ENCODE data around the gene MYLK.

DNA sequence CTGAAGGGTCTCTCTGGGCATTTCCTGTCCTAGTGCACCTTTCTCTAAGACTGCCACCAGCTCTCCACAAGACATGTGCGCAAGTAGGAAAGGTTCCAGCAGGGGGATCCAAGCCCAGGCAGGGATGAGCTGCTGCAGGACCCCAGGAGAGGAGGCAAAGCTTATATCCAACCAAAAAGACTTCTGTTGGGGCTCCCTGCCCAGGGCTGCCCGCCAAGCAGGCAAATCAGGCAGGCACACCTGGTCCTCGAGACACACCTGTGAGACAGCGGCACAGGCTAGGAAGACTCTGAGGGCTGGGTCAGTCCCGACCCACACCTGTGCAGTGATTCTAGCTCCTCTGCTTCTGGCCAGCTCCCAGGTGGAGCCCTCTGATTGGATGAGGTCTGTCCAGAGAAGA, 80.6 kb downstream of the MYLK start:
- TF ChIP-seq, protein P1, sequence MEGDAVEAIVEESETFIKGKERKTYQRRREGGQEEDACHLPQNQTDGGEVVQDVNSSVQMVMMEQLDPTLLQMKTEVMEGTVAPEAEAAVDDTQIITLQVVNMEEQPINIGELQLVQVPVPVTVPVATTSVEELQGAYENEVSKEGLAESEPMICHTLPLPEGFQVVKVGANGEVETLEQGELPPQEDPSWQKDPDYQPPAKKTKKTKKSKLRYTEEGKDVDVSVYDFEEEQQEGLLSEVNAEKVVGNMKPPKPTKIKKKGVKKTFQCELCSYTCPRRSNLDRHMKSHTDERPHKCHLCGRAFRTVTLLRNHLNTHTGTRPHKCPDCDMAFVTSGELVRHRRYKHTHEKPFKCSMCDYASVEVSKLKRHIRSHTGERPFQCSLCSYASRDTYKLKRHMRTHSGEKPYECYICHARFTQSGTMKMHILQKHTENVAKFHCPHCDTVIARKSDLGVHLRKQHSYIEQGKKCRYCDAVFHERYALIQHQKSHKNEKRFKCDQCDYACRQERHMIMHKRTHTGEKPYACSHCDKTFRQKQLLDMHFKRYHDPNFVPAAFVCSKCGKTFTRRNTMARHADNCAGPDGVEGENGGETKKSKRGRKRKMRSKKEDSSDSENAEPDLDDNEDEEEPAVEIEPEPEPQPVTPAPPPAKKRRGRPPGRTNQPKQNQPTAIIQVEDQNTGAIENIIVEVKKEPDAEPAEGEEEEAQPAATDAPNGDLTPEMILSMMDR (IDR thresholded peaks at IDR 0.05; ENCODE audit: insufficient read depth, low read length): no peak
- TF ChIP-seq POLR2AphosphoS5 (IDR thresholded peaks at IDR 0.05; ENCODE audit: low read depth): no peak
- TF ChIP-seq, protein P2, sequence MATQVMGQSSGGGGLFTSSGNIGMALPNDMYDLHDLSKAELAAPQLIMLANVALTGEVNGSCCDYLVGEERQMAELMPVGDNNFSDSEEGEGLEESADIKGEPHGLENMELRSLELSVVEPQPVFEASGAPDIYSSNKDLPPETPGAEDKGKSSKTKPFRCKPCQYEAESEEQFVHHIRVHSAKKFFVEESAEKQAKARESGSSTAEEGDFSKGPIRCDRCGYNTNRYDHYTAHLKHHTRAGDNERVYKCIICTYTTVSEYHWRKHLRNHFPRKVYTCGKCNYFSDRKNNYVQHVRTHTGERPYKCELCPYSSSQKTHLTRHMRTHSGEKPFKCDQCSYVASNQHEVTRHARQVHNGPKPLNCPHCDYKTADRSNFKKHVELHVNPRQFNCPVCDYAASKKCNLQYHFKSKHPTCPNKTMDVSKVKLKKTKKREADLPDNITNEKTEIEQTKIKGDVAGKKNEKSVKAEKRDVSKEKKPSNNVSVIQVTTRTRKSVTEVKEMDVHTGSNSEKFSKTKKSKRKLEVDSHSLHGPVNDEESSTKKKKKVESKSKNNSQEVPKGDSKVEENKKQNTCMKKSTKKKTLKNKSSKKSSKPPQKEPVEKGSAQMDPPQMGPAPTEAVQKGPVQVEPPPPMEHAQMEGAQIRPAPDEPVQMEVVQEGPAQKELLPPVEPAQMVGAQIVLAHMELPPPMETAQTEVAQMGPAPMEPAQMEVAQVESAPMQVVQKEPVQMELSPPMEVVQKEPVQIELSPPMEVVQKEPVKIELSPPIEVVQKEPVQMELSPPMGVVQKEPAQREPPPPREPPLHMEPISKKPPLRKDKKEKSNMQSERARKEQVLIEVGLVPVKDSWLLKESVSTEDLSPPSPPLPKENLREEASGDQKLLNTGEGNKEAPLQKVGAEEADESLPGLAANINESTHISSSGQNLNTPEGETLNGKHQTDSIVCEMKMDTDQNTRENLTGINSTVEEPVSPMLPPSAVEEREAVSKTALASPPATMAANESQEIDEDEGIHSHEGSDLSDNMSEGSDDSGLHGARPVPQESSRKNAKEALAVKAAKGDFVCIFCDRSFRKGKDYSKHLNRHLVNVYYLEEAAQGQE (IDR thresholded peaks at IDR 0.05; ENCODE audit: insufficient replicate concordance, low read depth): no peak
- TF ChIP-seq GABPA (IDR thresholded peaks at IDR 0.05; ENCODE audit: low read depth): no peak
- TF ChIP-seq SPI1 (IDR thresholded peaks at IDR 0.05; ENCODE audit: borderline replicate concordance, low read depth): no peak

Data from HL-60 (cell line).